ENCODE results near the gene CCDC15. TPM values are rescaled to one million over a fixed set of nuclear protein-coding genes. Genes with fewer than 3 reads are reported as not detected.

Gene CCDC15
- total RNA-seq, 6 donors from 2014 or later, result 0.89 to 3.1 (median 1.2) TPM

- no peaks in the 10 kb centered on the region for H3K36me3 ChIP-seq
- H3K27ac ChIP-seq, result no peak overlapping the region
- H3K27me3 ChIP-seq, result no peaks in the 10 kb centered on the region
- peaks cover 0 to 4% (median under 1%) of the 10 kb centered on the region in 4 donors for H3K4me1 ChIP-seq
- ATAC-seq (ENCODE audit: low FRiP score in 2 of 2), result no peak
- no peak for DNase-seq
- TF ChIP-seq CTCF (IDR thresholded peaks at IDR 0.05) (no peak), POLR2AphosphoS5 (IDR thresholded peaks at IDR 0.05) (no peak), POLR2A (IDR thresholded peaks at IDR 0.05) (no peak), EP300 (IDR thresholded peaks at IDR 0.05) (no peak)
- no peaks in the 10 kb centered on the region for H3K9me3 ChIP-seq
- 81 to 85% methylated on average over 10 to 14 of the region's 14 CpGs for WGBS, 2 donors
- no peak overlapping the region for H3K4me3 ChIP-seq
Measured at GRCh38 chr11:125076378-125076945, 122.5 kb downstream of the CCDC15 start.

- no peak overlapping the region for H3K27ac ChIP-seq
- H3K27me3 ChIP-seq, result no peaks in the 10 kb centered on the region
- H3K4me1 ChIP-seq, result no peaks in the 10 kb centered on the region
- no peak for ATAC-seq (ENCODE audit: low FRiP score in 2 of 2)
- H3K4me3 ChIP-seq, result no peak overlapping the region
- no peak for DNase-seq
- no peaks in the 10 kb centered on the region for H3K9me3 ChIP-seq
- WGBS, 2 donors, result 90 to 97% methylated on average over 11 of the region's 11 CpGs
- no peaks in the 10 kb centered on the region for H3K36me3 ChIP-seq
- TF ChIP-seq POLR2A (IDR thresholded peaks at IDR 0.05) (no peak), EP300 (IDR thresholded peaks at IDR 0.05) (no peak), POLR2AphosphoS5 (IDR thresholded peaks at IDR 0.05) (no peak), CTCF (IDR thresholded peaks at IDR 0.05) (no peak)
Measured at GRCh38 chr11:125078016-125078415, 124.0 kb downstream of the CCDC15 start.

GRCh38 chr11:125078516-125079140 lies 124.6 kb downstream of the CCDC15 start:
- Histone ChIP-seq H3K9me3 (no peaks in the 10 kb centered on the region), H3K27ac (no peak overlapping the region), H3K36me3 (no peaks in the 10 kb centered on the region), H3K4me1 (no peaks in the 10 kb centered on the region), H3K4me3 (no peak overlapping the region), H3K27me3 (no peaks in the 10 kb centered on the region)
- DNase-seq (no peak), ATAC-seq (ENCODE audit: low FRiP score in 2 of 2) (no peak)
- 89 to 92% methylated on average over 14 of the region's 14 CpGs for WGBS, 2 donors
- TF ChIP-seq EP300 (IDR thresholded peaks at IDR 0.05) (no peak), CTCF (IDR thresholded peaks at IDR 0.05) (no peak), POLR2AphosphoS5 (IDR thresholded peaks at IDR 0.05) (no peak), POLR2A (IDR thresholded peaks at IDR 0.05) (no peak)

- TF ChIP-seq EP300 (IDR thresholded peaks at IDR 0.05) (no peak), CTCF (IDR thresholded peaks at IDR 0.05) (no peak), POLR2AphosphoS5 (IDR thresholded peaks at IDR 0.05) (no peak), POLR2A (IDR thresholded peaks at IDR 0.05) (no peak)
- no peaks in the 10 kb centered on the region for H3K36me3 ChIP-seq
- no peaks in the 10 kb centered on the region for H3K4me1 ChIP-seq
- ATAC-seq (ENCODE audit: low FRiP score in 2 of 2) (peak in 1 of 2 donors; percentile 22), DNase-seq (no peak)
- H3K9me3 ChIP-seq, result no peaks in the 10 kb centered on the region
- no peaks in the 10 kb centered on the region for H3K27me3 ChIP-seq
- no peak overlapping the region for H3K27ac ChIP-seq
- 82 to 87% methylated on average over 15 to 18 of the region's 18 CpGs for WGBS, 2 donors
- no peak overlapping the region for H3K4me3 ChIP-seq
Measured at GRCh38 chr11:125079151-125079877, 125.3 kb downstream of the CCDC15 start.
